Loucy (cell line): ENCODE results near the gene BCKDK.
"Not testable (repeated sequence)": the region's sequence is repeated elsewhere in the genome, so short reads cannot be mapped to it uniquely, and the experiment has no call there.

Experiments
- H2AFZ ChIP-seq: fragments of 200-600 bp; sonication (generic); 2 replicates; pipeline ENCODE4 v1.6.0; 2016; ENCODE audit warnings: antibody characterized with exemption, mild to moderate bottlenecking, low read length, moderate library complexity
- H3F3A ChIP-seq: fragments of 200-600 bp; 2 replicates; pipeline ENCODE4 v1.6.0; 2016; ENCODE audit warnings: antibody characterized with exemption, low read depth, mild to moderate bottlenecking
- H3K27me3 ChIP-seq: fragments of 200-600 bp; sonication (generic); 2 replicates; pipeline ENCODE4 v1.6.1; 2014; ENCODE audit warnings: low read length, mild to moderate bottlenecking; ENCODE audit not compliant: insufficient read depth, poor library complexity, severe bottlenecking
- H3K36me3 ChIP-seq: fragments of 200-600 bp; sonication (generic); 2 replicates; pipeline ENCODE4 v1.6.1; 2016; ENCODE audit warnings: low read length; ENCODE audit not compliant: insufficient read depth
- H3K4me1 ChIP-seq: fragments of 200-600 bp; sonication (generic); 2 replicates; pipeline ENCODE4 v1.5.1; 2014; ENCODE audit warnings: low read length, mild to moderate bottlenecking; ENCODE audit not compliant: insufficient read depth, poor library complexity, severe bottlenecking
- H3K4me2 ChIP-seq: fragments of 200-600 bp; sonication (generic); 2 replicates; pipeline ENCODE4 v1.6.0; 2014; ENCODE audit warnings: antibody characterized with exemption, low read length, low read depth, mild to moderate bottlenecking; ENCODE audit not compliant: poor library complexity, severe bottlenecking
- H3K4me3 ChIP-seq: fragments of 200-600 bp; sonication (generic); 2 replicates; pipeline ENCODE4 v1.5.1; 2014; ENCODE audit warnings: low read length, mild to moderate bottlenecking, mixed read lengths; ENCODE audit not compliant: poor library complexity, severe bottlenecking
- H3K79me2 ChIP-seq: fragments of 200-600 bp; sonication (generic); 2 replicates; pipeline ENCODE4 v1.6.1; 2014; ENCODE audit warnings: low read length; ENCODE audit not compliant: insufficient read depth
- H3K9ac ChIP-seq: fragments of 200-600 bp; sonication (generic); 2 replicates; pipeline ENCODE4 v1.6.0; 2014; ENCODE audit warnings: mild to moderate bottlenecking, low read depth, low read length, moderate library complexity; ENCODE audit not compliant: poor library complexity, severe bottlenecking
- H3K9me2 ChIP-seq: fragments of 200-600 bp; sonication (generic); replicated peaks from 2 replicates; pipeline ENCODE4 v1.6.1; 2016; ENCODE audit warnings: low read depth, low read length, mixed read lengths
- H3K9me3 ChIP-seq: fragments of 200-600 bp; sonication (generic); 2 replicates; pipeline ENCODE4 v1.6.1; 2014; ENCODE audit warnings: mild to moderate bottlenecking, antibody characterized with exemption, low read length, low read depth; ENCODE audit not compliant: insufficient read depth
- H4K20me1 ChIP-seq: fragments of 200-600 bp; sonication (generic); 2 replicates; pipeline ENCODE4 v1.6.0; 2014; ENCODE audit warnings: antibody characterized with exemption, low read length, mild to moderate bottlenecking; ENCODE audit not compliant: insufficient read depth, poor library complexity, severe bottlenecking
- EZH2phosphoT487 ChIP-seq: fragments of 200-600 bp; IDR thresholded peaks from 2 replicates; pipeline ENCODE4 v1.6.1; 2018; ENCODE audit warnings: antibody characterized with exemption, mild to moderate bottlenecking, moderate library complexity, borderline replicate concordance
- TF ChIP-seq, protein P1 (sequence below): fragments of 200-600 bp; sonication (generic); conservative IDR thresholded peaks from 2 replicates; pipeline ENCODE4 v1.5.1; 2014; ENCODE audit warnings: mild to moderate bottlenecking, antibody characterized with exemption, low read length

The BCKDK gene

DNA sequence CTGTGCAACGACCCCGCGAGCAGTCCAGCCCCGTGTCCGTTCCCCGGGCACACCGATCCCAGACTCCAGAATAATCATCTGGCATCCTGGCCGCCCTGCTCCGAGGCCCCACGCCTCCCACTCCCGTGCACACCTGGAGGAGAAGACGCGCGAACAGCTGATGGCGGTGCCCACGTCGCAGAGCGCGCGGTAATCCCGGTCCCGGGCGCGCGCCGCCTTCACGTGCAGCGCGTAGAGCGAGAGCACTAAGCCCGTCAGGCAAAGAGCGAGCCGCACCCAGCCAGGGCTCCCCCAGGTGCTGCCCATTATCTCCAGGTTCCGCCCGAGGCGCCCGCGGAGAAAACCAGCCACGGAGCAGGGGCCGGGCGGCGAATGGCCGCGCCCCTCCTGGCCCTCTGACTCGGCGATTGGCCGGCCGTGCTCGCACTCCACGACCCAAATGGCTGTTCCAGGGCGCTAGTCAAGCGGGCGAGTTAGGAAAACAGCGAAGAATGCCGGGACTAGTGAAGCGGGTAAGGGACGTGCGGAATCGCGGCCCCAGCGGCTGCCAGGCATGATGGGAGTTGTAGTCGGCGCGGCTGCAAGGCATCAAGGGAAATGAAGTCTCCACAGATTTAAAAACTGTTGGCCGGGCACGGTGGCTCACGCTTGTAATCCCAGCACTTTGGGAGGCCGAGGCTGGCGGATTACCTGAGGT is 13.6 kb upstream of the BCKDK start, which contains the start of gene VKORC1:
Gene VKORC1, minus strand, starts transcription at position 374 of the 697 bp plus-strand sequence. Its CDS starts 68 bp downstream, at position 306.
- TF ChIP-seq, protein P1, sequence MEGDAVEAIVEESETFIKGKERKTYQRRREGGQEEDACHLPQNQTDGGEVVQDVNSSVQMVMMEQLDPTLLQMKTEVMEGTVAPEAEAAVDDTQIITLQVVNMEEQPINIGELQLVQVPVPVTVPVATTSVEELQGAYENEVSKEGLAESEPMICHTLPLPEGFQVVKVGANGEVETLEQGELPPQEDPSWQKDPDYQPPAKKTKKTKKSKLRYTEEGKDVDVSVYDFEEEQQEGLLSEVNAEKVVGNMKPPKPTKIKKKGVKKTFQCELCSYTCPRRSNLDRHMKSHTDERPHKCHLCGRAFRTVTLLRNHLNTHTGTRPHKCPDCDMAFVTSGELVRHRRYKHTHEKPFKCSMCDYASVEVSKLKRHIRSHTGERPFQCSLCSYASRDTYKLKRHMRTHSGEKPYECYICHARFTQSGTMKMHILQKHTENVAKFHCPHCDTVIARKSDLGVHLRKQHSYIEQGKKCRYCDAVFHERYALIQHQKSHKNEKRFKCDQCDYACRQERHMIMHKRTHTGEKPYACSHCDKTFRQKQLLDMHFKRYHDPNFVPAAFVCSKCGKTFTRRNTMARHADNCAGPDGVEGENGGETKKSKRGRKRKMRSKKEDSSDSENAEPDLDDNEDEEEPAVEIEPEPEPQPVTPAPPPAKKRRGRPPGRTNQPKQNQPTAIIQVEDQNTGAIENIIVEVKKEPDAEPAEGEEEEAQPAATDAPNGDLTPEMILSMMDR, result no peak
- TF ChIP-seq EZH2phosphoT487, result no peak
- no peaks in the 10 kb centered on the region for H3K9me3 ChIP-seq
- peaks cover 40% of the 10 kb centered on the region for H3K79me2 ChIP-seq
- H3K27me3 ChIP-seq, result no peaks in the 10 kb centered on the region
- H3K4me3 ChIP-seq, result peak within 1 kb of the TSS; percentile 94
- peak within 1 kb of the TSS; percentile 89 for H3K9ac ChIP-seq
- peaks cover 10% of the 10 kb centered on the region; the same call in 1 of the 2 replicates for H3K36me3 ChIP-seq
- H4K20me1 ChIP-seq, result peaks cover 14% of the 10 kb centered on the region
- H3K4me1 ChIP-seq, result peaks cover 21% of the 10 kb centered on the region
- no peaks in the 10 kb centered on the region for H3F3A ChIP-seq
- peak within 1 kb of the TSS; percentile 91 for H2AFZ ChIP-seq
- H3K4me2 ChIP-seq, result peak within 1 kb of the TSS; percentile 90
- H3K9me2 ChIP-seq, result no peaks in the 10 kb centered on the region

DNA sequence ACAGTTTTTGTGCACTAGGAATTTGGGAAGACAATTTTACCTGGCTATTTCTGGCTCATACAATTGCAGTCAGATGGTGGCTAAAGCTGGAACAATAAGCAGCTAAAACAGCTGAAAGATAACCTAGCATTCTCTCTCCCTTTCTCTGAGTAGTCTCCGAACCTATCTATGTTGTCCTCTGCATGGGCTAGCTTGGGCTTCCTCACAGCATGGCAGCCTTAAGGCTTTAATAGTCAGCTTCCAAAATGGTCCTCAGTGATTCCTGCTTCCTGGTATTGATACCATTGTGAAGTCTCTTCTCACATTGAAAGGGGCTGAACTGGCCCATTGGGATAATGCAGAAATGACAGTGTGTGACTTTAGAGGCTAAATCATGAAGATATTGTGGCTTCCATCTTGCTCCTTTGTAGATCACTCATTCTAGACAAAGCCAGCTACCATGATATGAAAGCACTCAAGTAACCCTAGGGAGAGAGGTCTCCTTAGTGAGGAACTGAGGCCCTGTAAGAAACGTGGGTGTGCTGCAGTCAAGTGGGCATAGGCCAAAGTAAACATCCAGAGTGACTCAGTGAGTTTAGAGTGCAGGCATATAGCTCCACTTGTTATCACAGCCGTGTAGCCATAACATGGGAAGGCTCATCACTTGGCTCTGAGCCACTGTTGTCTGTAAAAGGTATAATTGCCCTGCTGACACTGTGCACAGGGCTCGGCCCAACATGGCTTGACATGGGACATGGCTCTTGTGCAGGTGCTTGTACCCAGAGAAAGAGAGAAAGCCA is 8.1 kb upstream of the BCKDK start:
- no peaks in the 10 kb centered on the region for H3K9me3 ChIP-seq
- no peak overlapping the region for H3K4me3 ChIP-seq
- H3K4me2 ChIP-seq, result no peak overlapping the region
- H3K79me2 ChIP-seq, result no peaks in the 10 kb centered on the region
- no peaks in the 10 kb centered on the region for H3F3A ChIP-seq
- TF ChIP-seq EZH2phosphoT487, result no peak
- TF ChIP-seq, protein P1, result no peak
- H3K36me3 ChIP-seq, result no peaks in the 10 kb centered on the region
- H2AFZ ChIP-seq, result 0 out of 2 replicates have a peak overlapping the region, but pooled peaks have one; percentile 15
- H3K27me3 ChIP-seq, result no peaks in the 10 kb centered on the region
- no peaks in the 10 kb centered on the region for H3K9me2 ChIP-seq
- no peak overlapping the region for H3K9ac ChIP-seq
- no peaks in the 10 kb centered on the region for H3K4me1 ChIP-seq
- H4K20me1 ChIP-seq, result no peaks in the 10 kb centered on the region

DNA sequence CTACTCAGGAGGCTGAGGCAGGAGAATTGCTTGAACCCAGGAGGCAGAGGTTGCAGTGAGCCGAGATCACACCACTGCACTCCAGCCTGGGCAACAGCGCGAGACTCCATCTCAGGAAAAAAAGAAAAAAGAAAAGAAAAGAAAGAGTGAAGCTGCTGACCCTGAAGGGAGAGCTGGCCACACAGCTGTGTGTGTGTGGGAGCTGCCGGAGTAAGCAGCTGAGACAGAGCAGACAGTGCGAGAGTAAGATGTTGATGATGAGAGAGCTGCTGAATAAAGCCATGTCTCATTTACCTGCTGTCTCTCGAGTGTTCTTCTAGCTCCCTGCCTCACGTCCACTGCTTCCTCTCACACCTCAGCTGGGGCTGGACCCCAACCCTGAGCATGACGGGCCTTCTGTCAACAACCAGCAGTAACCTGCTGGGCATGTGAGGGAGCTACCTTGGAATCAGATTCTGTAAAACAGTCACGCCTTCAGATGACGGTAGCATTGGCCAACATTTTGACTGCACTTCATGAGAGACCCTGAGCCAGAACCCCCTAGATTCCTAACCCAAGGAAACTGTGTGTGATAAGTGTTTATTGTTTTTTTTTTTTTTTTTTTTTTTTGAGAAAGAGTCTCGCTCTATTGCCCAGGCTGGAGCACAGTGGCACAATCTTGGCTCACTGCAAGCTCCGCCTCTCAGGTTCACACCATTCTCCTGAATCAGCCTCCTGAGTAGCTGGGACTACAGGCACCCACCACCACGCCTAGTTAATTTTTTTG is 7.1 kb upstream of the BCKDK start:
- not testable (repeated sequence) for H3K36me3 ChIP-seq, H3K27me3 ChIP-seq, H3K4me2 ChIP-seq

More for the DNA sequence above, 7.1 kb upstream of the BCKDK start:
- H3K9ac ChIP-seq, H3K9me3 ChIP-seq, H3K4me1 ChIP-seq, H4K20me1 ChIP-seq, H2AFZ ChIP-seq, H3K4me3 ChIP-seq, H3K79me2 ChIP-seq, H3K9me2 ChIP-seq, H3F3A ChIP-seq: not testable (repeated sequence)
